ENCODE measurements around the gene SHTN1.
A peak's percentile ranks its signal among the peaks of the same experiment; 100 is the strongest.

SHTN1 gene, protein sequence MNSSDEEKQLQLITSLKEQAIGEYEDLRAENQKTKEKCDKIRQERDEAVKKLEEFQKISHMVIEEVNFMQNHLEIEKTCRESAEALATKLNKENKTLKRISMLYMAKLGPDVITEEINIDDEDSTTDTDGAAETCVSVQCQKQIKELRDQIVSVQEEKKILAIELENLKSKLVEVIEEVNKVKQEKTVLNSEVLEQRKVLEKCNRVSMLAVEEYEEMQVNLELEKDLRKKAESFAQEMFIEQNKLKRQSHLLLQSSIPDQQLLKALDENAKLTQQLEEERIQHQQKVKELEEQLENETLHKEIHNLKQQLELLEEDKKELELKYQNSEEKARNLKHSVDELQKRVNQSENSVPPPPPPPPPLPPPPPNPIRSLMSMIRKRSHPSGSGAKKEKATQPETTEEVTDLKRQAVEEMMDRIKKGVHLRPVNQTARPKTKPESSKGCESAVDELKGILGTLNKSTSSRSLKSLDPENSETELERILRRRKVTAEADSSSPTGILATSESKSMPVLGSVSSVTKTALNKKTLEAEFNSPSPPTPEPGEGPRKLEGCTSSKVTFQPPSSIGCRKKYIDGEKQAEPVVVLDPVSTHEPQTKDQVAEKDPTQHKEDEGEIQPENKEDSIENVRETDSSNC

DNA sequence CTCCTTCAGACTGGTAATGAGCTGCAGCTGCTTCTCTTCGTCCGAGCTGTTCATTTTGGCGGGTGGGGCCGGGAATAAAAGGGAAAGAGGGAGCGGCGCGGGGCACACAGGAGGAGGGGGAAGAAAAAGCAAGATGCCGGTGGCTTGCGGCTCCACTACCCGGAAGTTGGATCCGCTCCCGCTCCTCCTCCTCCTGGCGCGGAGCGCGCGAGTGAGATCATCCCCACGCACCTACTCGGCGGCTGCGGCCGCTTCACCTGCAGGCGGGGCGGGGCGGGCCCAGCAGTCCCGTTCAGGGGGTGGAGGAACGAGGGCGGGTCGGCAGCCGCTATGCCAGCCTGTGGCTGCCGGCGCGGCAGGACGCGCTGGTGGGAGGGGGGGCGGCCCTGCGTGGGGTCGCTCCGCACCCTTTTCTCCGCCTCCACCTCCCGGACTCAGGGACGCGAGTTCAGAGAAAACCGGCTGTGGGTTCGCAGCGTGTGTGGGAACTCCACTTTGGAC is at the start of gene SHTN1:
Gene SHTN1 (minus strand): TSS at position 162 of the 501 bp plus-strand sequence. CDS start 108 bp downstream, at position 54.
- DNase-seq = peak; percentile 30

DNA sequence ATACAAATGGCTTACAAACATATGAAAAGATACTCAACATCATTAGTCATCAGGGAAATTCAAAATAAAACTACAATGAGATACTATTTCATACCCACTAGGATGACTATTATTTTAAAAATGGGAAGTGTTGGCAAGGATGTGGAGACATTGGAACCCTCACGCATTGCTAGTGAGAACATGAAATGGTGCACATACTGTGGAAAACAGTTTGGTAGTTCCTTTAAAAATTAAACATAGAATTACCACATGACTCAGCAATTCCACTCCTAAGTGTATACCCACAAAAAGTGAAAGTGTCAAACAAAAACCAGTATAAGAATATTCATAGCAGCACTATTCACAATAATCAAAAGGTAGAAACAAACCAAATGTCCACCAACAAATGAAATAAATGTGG is 48.5 kb upstream of the SHTN1 start:
- no peak for DNase-seq

DNA sequence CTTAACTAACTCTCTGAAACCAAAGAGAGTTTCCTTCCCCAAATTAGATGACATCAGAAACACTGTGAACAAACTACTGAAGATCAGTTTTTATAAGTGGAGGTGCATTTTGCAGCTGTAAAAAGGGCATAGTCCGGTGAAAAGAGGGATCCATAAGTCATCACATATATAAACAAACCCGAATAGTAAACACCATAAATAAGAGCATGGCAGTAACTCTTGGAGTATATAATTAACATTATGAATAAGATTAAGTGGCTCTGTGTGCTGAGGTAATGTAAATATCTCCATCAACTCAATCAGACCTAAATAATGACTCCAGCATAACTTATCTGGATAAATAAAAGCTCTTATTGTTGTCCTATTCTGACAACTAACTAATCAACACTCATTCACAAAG is 43.0 kb upstream of the SHTN1 start:
- DNase-seq = no peak

DNA sequence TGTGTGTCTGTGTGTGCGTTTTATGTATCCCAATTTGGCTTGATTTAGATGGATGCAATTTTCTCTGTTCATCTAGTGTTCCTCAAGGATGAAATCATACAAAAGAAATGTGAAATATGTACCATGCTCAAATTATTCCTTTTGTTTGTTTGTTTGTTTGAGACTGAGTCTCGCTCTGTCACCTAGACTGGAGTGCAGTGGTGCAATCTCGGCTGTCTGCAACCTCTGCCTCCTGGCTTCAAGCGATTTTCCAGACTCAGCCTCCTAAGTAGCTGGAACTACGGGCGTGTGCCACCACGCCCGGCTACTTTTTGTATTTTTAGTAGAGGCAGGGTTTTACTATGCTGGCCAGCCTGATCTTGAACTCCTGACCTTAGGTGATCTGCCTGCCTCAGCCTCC is 11.3 kb upstream of the SHTN1 start:
- DNase-seq = no peak

DNA sequence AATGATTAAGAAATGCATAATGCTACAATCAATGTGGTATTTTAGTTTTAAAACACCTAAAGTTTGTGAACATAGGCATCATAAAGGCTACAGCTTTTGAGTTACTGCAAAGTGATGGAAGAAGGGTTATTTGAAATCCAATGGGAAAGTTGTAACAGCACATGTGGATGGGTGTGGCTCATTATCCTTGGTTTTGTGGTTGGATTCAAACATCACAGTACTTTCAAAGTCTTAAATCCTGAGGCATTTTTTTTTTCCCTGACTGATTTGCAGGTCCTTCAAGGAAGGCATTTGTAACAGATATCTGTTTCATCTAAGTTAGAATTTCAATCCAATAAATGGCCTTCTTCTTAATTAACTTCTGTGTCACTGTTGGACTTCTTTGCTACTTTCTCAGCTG is 9.8 kb upstream of the SHTN1 start:
- no peak for DNase-seq

DNA sequence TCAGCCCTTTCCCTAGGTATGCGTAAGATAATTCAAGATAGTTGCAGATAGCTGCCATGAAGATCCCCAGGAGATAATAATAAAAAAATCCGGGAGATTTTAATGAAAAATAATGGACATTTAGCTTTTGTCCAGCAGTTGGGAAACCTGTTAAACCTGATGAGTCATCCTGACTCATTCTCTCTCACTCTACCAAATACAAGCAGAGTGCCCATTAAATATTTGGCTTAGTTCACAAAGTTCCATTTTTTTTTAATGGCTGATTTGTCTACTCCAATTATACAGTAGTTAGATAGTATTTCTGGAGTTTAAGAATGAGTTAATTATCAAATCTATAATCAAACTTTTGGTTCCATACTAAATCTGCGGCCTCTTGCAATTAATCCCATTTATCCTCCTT is 2.1 kb upstream of the SHTN1 start:
- DNase-seq = no peak

DNA sequence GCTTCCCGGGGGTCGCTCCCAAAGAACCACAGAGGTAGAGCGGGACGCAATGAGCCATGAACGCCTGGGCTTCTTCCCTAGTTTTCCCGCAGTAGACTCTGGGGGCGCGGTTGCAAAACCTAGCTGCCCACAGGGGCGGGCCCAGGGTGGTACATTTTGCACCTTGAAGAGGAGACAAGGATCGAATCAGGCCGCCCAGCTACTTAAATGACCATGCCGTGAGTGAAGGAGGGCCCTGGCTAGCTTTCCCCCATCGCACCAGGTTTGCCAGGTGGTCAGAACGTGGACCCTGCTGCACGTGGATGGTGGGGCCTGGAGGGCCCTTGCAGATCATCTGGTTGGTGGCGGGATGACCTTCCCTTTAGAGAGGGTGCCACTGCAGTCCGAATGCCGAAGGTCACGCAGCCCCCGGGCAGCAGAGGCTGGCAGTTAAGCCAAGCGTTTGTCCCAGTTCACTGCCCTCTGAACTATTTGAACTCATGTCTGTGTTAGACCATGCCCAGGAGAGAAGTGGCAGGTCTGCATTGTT is 604 bp upstream of the SHTN1 start:
- DNase-seq = no peak

DNA sequence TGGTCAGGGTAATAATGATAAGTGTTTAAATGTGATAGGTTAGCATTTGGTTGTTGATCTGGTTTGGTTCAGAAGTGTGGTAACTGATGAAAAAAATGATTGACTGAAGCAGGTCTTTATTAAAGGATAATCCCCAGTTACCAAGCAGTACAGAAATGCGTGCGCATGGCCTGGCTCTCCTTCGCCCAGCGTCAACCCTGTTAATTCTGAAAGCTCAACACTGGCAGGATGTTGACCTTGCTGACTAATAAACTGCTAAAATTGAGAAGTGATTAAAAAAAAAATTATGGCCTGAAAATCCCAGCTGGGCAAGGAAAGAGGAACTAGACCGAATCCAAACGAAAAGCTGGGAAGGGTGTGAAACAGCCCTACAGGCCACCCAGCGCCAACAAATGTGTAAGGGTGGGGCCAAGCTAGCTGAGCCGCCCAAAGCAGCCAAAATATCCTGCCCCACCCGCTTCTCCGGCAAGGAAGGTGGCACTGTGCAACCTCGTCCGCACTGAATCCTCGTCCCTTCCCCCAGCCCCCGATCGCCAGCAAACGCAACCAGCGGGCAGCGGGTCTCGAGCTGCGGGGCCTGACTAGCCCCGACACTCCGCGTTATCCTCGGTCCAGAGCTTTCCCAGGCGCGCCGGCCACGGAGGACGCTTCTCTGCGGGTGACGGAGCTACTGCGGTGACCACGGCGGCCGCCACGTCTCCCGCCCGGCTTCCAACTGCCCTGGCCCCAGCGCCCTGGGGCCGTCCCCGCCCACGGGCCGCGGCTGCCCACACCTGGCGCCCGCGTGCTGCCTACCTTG is 561 bp downstream of the SHTN1 start:
- peak; percentile 41 for DNase-seq

DNA sequence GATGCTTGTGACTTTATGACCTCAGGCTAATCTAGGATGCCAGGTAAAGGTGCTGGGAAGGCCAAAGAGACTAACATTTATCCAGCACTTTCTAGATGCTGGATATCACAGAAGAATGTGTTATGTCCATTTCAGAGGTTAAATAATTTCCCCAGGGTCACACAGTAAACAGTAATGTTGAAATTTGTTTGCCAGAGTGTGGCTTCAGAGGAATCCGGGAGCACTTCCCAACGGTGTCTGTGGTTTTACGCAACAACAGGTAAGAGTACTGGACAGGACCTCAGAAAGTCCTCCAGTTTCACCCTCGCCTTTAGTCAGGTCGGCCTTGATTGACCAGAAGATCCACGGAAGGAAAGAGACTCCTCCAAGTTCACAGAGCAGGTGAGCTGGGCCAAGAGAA is 1.7 kb downstream of the SHTN1 start:
- no peak for DNase-seq

DNA sequence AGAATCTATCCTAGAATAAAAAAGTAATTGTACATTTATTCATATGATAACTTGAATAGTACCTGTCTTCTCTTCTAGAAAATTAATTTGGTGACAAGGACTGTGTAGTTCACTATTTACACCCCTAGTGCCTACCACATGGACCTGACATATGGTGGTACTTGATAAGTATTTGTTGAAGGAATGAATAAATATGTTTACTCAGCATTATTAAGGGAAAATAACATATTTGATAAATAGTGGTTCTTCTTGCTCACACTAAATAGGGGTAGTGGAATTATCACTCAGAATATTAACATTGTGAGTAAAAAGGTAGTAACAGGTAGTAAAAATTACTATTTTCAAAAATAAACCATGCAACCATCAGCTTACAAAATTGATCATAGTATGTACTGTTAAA is 2.8 kb downstream of the SHTN1 start:
- no peak for DNase-seq

DNA sequence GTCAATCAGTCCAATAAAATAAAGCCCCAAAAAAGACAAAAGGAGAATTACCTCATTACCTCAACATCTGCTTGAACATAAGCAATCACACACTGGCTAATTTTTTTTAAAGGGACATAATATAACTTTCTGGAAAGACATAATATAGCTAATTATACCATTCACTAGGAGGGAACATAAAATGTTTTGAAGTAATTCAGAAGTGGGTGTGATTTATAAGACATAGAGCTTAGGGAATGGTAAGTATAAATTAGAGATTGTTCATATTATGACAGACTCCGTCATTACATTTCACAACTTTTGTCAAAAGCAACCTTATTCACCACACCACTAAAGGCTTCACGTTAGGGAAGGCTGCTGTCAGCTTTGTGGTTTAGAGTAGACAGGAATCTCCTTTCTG is 3.8 kb downstream of the SHTN1 start:
- DNase-seq = no peak

DNA sequence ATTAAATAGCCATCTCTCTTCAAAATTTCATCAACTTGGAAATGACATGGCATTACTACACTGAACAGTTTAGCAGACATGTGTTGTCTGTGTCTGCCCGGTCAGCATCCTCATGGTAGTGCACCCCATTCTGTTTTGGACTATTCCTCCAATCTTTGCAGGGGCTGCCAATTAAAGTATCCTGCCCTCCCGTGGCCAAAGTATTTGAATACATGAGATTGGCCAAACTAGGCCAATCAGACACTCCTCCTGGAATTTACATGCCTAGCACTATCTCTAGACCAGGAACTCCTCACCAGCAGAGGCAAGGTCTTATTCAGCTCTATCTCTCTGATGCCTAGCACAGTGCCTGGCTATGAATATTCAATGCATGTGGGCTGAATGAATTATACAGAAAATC is 4.4 kb downstream of the SHTN1 start:
- DNase-seq = no peak

DNA sequence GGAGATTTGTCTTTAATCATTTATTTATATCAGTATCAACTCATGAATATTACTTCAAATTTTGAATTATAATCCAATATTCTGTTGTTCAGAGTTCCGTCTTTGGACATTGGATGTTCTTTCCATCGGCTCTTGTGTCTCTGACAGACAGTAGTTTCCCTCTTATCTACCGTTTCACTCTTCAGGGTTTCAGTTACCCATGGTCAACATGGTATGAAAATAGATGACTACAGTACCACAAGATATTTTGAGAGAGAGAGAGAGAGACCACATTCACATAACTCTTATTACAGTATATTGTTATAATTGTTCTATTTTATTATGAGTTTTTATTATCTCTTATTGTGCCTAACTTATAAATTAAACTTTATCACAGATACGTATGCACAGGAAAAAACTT is 6.8 kb downstream of the SHTN1 start:
- no peak for DNase-seq

DNA sequence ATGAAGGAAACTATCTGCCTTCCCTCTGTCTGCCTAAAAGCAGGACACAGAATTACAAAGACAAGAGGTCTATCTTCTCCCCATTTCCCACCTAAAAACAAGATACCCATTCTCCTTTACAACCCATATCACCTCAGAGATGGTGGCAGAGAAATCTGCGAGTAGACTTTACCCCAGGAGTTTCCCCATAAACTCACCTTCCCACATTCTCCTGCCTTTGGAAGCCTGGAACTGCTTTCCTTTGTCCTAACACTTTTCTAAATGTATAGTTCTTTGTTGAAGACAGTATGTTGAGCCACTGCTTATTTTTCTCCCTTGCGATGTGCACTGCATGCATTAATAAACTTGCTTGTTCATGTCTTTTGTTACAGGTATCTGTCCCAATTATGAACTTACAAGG is 8.0 kb downstream of the SHTN1 start:
- no peak for DNase-seq

DNA sequence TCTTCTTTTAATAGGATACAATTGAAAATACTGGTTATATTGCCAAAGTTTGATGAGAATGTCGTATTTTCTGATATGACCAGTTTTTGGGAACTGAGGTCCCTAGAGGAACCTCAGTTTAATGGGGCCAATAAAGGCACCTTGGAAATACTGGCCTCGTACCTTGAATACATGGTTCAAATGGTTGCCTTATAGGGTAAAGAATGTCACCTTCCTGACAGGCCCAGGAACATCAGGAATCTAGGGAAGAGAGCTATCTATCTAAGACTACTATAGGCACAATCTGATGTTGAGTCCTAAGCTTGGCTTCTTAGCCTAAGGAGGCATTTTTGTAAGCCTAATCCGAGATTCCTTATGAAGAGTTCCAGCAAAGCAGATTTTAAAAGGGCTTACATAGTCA is 9.3 kb downstream of the SHTN1 start:
- no peak for DNase-seq

DNA sequence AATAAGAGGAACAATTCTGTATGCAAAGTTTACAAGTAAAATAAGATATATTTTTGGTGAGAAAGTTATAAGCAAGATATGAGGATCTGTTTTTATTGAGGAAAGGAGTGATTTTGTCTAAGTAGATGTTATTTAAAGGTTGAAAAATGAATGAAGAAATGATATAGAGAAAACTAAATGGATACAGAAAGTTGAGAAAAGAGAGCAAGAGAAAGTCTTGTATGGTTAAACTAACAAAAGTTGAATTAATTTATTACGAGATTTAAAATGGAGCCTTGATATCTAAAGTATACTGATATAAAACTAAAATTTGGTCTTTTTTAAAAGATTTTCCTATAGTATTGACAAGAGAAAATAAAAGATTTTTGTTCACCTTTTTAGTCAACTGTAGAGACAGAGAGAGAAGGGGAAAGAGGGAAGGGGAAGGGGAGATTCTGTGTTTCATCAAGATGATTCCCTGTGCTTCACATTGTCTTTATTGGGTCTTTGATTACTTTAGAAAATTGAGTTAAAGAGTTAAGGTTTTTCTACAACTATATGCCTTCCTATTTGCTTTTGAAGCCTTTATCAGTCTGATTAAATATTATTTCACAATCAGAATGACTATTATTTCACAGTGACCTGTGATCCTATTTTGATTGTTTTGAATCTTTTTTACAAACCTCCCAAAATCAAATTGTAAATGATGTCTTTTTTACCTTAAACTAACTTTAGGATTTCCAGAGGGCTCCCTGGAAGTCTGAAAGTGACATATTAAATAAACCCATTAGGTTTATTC is 10.7 kb downstream of the SHTN1 start:
- no peak for DNase-seq

DNA sequence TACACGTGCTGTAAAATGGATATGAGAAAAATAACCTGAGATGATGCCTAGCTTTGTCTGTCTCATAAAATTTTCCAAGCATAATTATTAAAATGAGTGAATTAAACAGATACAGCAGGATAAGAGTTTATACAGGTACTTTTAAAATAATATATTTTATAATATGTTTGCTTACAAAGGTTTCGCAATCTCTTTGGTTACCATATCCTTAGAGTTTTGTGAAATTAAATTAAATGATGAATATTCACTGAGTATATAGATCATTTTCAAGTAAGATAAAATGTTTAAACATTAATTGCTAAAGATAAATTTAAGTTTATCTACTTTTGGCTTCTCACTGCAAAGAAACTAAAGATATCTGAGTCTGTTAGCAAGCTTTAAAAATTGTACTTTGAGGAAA is 11.4 kb downstream of the SHTN1 start:
- no peak for DNase-seq

DNA sequence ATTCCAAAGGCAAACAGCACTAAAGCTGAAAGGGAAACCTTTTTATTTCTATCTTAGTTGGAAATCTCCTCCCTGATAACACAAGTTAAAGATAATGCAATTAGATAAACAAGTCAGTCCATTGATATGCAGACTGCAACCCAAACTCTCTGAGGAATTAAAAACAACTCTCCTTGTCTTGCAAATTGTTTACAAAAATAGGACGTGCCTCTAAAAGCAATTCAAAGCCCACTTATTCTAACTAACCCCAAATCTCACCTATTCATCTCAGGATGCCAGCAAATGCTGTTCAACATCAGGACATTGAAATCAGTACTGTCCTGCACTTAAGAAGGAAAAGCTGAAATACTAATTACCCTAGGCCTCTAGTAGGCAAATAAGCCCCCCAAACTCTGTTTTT is 12.8 kb downstream of the SHTN1 start:
- DNase-seq = no peak

DNA sequence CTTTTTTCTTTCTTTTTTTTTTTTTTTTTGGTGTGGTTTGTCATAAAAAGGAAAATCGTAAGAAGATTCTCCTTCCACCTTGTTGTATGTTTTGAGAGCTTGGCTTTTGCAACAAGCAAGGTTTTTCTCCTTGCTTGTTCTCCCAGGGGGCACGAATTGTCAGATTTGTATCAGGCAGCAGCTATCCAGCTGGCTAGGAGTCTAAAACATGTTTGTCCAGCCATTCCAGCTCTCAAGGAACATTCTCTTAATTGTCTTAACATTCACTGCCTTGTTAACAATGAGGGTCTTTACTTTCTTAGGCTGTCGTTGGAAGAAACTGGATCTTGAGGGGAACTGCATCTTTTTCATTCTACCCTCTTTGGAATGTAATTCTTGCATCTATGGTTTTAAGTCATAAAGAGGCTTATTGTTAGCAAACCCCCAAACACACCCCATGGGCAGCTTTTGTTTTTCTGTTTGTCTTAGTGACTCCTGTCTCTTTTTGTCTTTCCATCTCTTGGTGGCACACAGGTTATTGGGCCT is 14.6 kb downstream of the SHTN1 start:
- no peak for DNase-seq

DNA sequence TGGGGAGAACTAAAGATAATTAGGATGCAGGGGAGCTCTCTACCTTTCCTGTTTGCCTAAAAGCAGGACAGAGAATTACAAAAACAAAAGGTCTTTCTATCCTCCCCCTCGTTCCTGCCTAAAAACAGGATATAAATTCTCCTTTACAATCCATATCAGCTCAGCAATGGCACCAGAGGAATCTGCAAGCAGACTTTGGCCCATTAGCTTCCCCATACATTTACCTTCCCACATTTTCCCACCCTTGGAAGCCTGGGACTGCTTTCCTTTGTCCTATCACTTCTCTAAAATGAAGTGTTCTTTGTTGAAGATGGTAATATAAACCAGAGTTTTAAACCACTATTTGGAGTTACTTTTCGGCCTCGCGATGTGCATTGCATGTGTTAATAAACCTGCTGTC is 15.5 kb downstream of the SHTN1 start:
- no peak for DNase-seq

DNA sequence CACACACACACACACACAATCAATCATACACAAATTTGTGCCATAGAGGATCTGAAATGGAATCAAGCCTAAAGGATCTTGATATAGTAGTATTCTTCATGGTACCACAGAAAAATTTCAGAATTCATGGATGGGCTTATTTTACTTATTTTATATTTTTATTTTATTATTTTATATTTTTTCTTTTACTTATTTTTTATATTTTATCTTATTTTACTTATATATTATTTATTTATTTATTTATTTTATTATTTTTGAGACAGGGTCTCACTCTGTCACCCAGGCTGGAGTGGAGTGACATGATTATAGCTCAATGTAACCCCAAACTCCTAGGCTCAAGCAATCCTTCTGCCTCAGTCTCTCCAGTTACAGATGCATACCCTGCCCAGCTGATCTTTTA is 16.7 kb downstream of the SHTN1 start:
- no peak for DNase-seq

DNA sequence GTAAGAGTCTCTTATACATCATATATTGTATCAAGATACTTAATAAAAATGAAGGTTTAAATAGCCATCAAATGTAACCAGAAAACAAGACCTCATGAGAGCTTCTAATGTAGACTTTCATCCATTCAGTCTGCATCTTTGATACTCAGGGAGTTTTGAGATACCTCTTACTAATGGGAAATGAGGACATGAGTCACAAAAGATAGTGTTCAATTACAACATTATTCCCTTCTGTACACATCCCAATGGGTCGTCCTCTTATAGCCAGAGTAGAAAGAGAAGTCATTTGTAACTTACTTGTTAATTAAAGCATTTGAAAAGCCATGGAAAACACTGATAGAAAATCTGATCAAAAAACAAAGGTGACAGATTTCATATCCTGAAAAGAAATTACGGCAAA is 19.4 kb downstream of the SHTN1 start:
- no peak for DNase-seq
